Jurkat, Clone E6-1 (cell line): ENCODE data around the gene NDUFS3.

ENCODE experiments used
- DNase-seq: peaks from one replicate; pipeline ENCODE4 v3.0.0-alpha.2; 2011; ENCODE audit warnings: low read depth, low spot score
- H3K4me3 ChIP-seq: 2 replicates; pipeline ENCODE4 v1.5.1; 2011; ENCODE audit warnings: mild to moderate bottlenecking, low read length, control low read depth, moderate library complexity

Gene NDUFS3

GRCh38 chr11:47587039-47587716 lies 8.3 kb downstream of the NDUFS3 start:
- DNase-seq: no peak
- no peak overlapping the region for H3K4me3 ChIP-seq

- no peak for DNase-seq
Measured at GRCh38 chr11:47587723-47588326, 9.0 kb downstream of the NDUFS3 start.

GRCh38 chr11:47589118-47589517 lies 10.2 kb downstream of the NDUFS3 start:
- no peak for DNase-seq
- H3K4me3 ChIP-seq: no peak overlapping the region

More at GRCh38 chr11:47587723-47588326, 9.0 kb downstream of the NDUFS3 start:
- no peak overlapping the region for H3K4me3 ChIP-seq

GRCh38 chr11:47589584-47589976 lies 10.7 kb downstream of the NDUFS3 start:
- H3K4me3 ChIP-seq: no peak overlapping the region
- no peak for DNase-seq

- no peak overlapping the region for H3K4me3 ChIP-seq
- no peak for DNase-seq
Measured at GRCh38 chr11:47589977-47590861, 11.3 kb downstream of the NDUFS3 start.

GRCh38 chr11:47591764-47592163 lies 12.9 kb downstream of the NDUFS3 start:
- peak overlapping the region; percentile 15 for H3K4me3 ChIP-seq
- DNase-seq: peak; percentile 37

GRCh38 chr11:47592251-47592650 lies 13.4 kb downstream of the NDUFS3 start:
- DNase-seq: no peak
- no peak overlapping the region for H3K4me3 ChIP-seq

- no peak for DNase-seq
- no peak overlapping the region for H3K4me3 ChIP-seq
Measured at GRCh38 chr11:47592970-47593369, 14.1 kb downstream of the NDUFS3 start.

GRCh38 chr11:47593492-47593933 lies 14.6 kb downstream of the NDUFS3 start:
- H3K4me3 ChIP-seq: no peak overlapping the region
- no peak for DNase-seq

- no peak for DNase-seq
- H3K4me3 ChIP-seq: no peak within 1 kb of the TSS
Measured at GRCh38 chr11:47593934-47594855, 15.3 kb downstream of the NDUFS3 start, which contains the start of gene C1QTNF4. C1QTNF4 (minus strand) TSS chr11:47594411; CDS start chr11:47590810, 3,601 bp downstream.

- DNase-seq: no peak
Measured at GRCh38 chr11:47595029-47595428, 16.2 kb downstream of the NDUFS3 start.

GRCh38 chr11:47595967-47596366 lies 17.1 kb downstream of the NDUFS3 start:
- DNase-seq: no peak
- H3K4me3 ChIP-seq: no peak overlapping the region

More at GRCh38 chr11:47595029-47595428, 16.2 kb downstream of the NDUFS3 start:
- no peak overlapping the region for H3K4me3 ChIP-seq

GRCh38 chr11:47599902-47600301 lies 21.0 kb downstream of the NDUFS3 start:
- H3K4me3 ChIP-seq: no peak overlapping the region
- DNase-seq: no peak

GRCh38 chr11:47603295-47603694 lies 24.4 kb downstream of the NDUFS3 start:
- DNase-seq: no peak
- H3K4me3 ChIP-seq: no peak overlapping the region

- no peak overlapping the region for H3K4me3 ChIP-seq
- no peak for DNase-seq
Measured at GRCh38 chr11:47605921-47606320, 27.0 kb downstream of the NDUFS3 start.

GRCh38 chr11:47606731-47607130 lies 27.9 kb downstream of the NDUFS3 start:
- DNase-seq: peak; percentile 25
- H3K4me3 ChIP-seq: no peak overlapping the region

GRCh38 chr11:47607380-47607779 lies 28.5 kb downstream of the NDUFS3 start:
- H3K4me3 ChIP-seq: no peak overlapping the region
- DNase-seq: no peak

GRCh38 chr11:47609675-47610074 lies 30.8 kb downstream of the NDUFS3 start:
- no peak for DNase-seq

GRCh38 chr11:47611348-47611794 lies 32.5 kb downstream of the NDUFS3 start:
- DNase-seq: no peak
- no peak overlapping the region for H3K4me3 ChIP-seq

More at GRCh38 chr11:47609675-47610074, 30.8 kb downstream of the NDUFS3 start:
- no peak overlapping the region for H3K4me3 ChIP-seq
